PFSK-1 (cell line): ENCODE data around the gene COX14.

ENCODE experiments used
- FOXP2 ChIP-seq: optimal IDR thresholded peaks from 2 replicates; pipeline ENCODE3; 2011; ENCODE audit warnings: borderline replicate concordance, control low read depth, inconsistent platforms; ENCODE audit not compliant: insufficient read depth; ENCODE audit errors: extremely low read length, extremely low read depth
- POLR2AphosphoS5 ChIP-seq: IDR thresholded peaks from 2 replicates; pipeline ENCODE4 v1.6.1; 2012; ENCODE audit warnings: low read depth, mild to moderate bottlenecking, control low read depth, low read length, moderate library complexity
- SIN3A ChIP-seq: IDR thresholded peaks from 2 replicates; pipeline ENCODE4 v1.6.1; 2012; ENCODE audit warnings: mild to moderate bottlenecking, low read length, moderate library complexity, borderline replicate concordance; ENCODE audit not compliant: insufficient read depth
- TAF1 ChIP-seq: IDR thresholded peaks from 2 replicates; pipeline ENCODE4 v1.6.1; 2012; ENCODE audit warnings: low read length, control low read depth, borderline replicate concordance; ENCODE audit not compliant: insufficient read depth
- TF ChIP-seq, protein P1 (sequence below), 2 experiments: IDR thresholded peaks; 2 replicates each; pipeline versions ENCODE4 v1.6.1 to v1.8.0; 2011 to 2012; ENCODE audit warnings: low read depth in 2 of 2, low read length in 2 of 2, control low read depth in 1 of 2, inconsistent platforms in 1 of 2, mild to moderate bottlenecking in 1 of 2, moderate library complexity in 1 of 2; ENCODE audit not compliant: insufficient read depth in 1 of 2

The COX14 gene

DNA sequence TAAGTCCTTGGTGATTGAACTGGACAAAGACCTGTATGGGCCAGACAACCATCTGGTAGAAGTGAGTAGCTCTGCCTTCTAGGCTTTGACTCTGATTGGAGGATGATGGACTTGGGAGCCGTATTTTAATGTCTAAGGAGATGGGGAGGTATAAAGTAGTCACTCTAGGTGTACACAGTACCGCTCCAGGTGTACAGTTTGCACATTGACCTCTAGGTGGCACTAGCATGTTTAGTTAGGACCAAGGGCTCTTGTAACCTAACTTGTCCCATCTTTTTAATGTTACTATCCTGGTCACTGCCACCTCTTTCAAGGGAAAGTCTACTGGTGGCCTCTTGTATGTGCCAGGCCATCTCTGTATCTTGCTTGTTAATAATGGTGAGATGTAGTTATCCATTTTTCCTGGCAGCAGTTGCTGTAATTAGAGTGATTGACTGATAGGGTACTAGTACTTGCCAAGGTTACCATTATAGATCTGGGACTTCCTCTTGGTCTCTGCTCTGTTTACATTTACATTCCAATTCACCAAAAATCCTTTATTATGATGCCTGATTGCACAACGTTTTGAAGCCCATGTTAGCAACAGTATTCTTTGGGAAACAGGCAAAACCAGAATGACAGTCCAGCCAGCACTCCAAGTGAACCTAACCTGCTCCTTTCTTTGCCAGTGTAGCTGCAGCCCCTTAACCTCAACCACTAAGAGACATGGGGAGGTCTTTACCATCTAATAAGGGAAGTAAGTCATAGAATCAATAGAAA is 23.3 kb upstream of the COX14 start:
- no peak for TF ChIP-seq FOXP2
- TF ChIP-seq SIN3A, result no peak
- TF ChIP-seq, protein P1, sequence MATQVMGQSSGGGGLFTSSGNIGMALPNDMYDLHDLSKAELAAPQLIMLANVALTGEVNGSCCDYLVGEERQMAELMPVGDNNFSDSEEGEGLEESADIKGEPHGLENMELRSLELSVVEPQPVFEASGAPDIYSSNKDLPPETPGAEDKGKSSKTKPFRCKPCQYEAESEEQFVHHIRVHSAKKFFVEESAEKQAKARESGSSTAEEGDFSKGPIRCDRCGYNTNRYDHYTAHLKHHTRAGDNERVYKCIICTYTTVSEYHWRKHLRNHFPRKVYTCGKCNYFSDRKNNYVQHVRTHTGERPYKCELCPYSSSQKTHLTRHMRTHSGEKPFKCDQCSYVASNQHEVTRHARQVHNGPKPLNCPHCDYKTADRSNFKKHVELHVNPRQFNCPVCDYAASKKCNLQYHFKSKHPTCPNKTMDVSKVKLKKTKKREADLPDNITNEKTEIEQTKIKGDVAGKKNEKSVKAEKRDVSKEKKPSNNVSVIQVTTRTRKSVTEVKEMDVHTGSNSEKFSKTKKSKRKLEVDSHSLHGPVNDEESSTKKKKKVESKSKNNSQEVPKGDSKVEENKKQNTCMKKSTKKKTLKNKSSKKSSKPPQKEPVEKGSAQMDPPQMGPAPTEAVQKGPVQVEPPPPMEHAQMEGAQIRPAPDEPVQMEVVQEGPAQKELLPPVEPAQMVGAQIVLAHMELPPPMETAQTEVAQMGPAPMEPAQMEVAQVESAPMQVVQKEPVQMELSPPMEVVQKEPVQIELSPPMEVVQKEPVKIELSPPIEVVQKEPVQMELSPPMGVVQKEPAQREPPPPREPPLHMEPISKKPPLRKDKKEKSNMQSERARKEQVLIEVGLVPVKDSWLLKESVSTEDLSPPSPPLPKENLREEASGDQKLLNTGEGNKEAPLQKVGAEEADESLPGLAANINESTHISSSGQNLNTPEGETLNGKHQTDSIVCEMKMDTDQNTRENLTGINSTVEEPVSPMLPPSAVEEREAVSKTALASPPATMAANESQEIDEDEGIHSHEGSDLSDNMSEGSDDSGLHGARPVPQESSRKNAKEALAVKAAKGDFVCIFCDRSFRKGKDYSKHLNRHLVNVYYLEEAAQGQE (IDR thresholded peaks at IDR 0.05; ENCODE audit: insufficient read depth in 1 of 2, low read depth in 2 of 2, low read length in 2 of 2), result no peak
- TF ChIP-seq POLR2AphosphoS5, result no peak
- TF ChIP-seq TAF1, result no peak

DNA sequence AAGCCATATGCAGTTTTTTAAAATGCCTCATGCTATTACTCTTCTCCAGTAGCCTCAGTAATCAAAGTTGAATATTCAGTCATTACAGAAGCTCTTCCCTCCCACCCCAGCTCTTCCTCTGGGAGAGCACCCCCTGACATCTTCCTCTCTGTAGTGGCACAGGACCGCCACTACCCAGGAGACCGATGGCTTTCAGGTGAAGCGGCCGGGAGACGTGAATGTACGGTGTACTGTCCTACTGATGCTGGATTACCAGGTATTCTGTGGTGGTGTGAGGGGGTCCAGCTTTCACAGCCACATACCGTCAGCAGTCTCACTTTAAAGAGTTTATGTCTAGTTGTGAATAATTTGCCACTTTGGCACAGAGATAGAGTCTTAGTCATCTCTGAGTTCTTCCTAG is 22.3 kb upstream of the COX14 start:
- TF ChIP-seq SIN3A (no peak), POLR2AphosphoS5 (no peak), FOXP2 (no peak), TAF1 (no peak)
- TF ChIP-seq, protein P1 (IDR thresholded peaks at IDR 0.05; ENCODE audit: insufficient read depth in 1 of 2, low read depth in 2 of 2, low read length in 2 of 2), result no peak

DNA sequence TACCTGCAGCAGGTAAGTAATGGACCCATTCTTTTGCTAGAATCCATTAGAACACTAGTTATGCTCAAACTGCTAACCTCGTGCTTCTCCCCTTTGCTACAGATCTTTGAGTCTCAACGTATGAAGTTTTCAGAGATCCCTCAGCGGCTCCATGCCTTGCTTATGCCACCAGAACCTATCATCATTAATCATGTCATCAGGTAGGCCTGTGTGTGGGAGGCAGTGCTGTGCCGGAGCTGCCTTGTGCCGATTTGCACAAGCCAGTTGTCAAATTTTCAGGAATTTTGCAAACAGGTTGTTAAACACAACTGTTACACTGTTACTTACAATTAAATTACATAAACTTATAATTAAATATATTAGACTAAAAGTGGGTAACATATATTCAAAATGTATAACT is 21.6 kb upstream of the COX14 start:
- TF ChIP-seq POLR2AphosphoS5, result no peak
- TF ChIP-seq, protein P1 (IDR thresholded peaks at IDR 0.05; ENCODE audit: insufficient read depth in 1 of 2, low read depth in 2 of 2, low read length in 2 of 2), result no peak
- no peak for TF ChIP-seq TAF1
- TF ChIP-seq FOXP2, result no peak
- no peak for TF ChIP-seq SIN3A

DNA sequence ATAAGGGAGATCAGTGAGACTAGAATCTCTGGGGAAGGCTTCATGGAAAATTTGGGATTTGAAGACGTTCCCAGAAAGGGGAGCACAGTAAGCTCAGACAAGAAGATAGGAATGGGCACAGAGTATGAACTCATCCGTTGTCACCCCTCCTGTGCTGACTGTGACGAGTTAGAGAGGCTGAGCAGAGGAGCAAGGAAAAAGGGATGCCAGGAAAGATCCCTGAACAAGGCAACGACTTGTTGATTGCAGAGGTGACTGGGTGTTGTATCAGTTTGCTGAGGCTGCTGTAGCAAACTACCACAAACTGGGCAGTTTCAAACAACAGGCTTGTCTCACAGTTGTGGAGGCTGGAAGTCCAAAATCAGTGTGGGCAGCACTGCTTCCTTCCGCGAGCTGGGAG is 14.1 kb upstream of the COX14 start:
- TF ChIP-seq POLR2AphosphoS5 (no peak), SIN3A (no peak)
- TF ChIP-seq, protein P1 (IDR thresholded peaks at IDR 0.05; ENCODE audit: insufficient read depth in 1 of 2, low read depth in 2 of 2, low read length in 2 of 2), result no peak

DNA sequence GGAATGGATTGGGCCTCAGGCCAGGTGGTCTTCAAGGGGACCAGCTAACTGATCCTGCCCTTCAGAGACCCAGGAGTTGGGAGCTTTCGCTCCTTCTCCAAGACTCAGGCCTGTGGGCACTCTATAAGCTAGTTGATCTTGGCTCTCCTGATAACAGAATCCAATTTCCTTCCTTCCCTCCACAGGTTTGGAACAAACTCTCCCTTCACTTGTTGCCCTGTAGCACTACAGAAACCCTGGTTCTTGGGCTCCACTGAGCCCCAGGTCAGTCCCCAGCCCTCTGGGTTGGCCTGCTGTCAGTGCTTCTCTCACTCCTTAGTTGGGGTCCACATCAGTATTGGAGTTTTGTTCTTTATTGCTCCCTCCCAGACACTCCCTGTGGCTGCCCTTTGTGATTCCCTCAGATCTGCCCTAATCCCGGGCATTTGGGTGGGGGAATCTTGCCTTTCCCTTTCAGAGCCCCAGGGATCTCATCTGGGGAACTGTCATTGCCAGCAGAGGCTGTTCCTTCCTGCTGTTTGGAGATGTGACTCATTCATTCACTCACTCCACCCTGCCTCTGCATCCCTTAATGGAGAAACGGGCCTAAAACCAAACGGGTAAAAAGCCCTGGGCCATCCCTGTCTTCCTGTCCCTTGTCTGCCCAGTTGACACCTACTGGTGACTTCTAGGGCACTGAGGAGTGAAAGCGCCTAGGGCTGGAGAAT is 12.6 kb upstream of the COX14 start:
- TF ChIP-seq FOXP2 (no peak), TAF1 (no peak)
